Panc1 (cell line): ENCODE data around the gene CA10. TPM values are rescaled to one million over a fixed set of nuclear protein-coding genes. Genes with fewer than 3 reads are reported as not detected.

Experiments used
- ATAC-seq: fragments of 200-7000 bp; cut with Tn5 transposase; 2 replicates; pipeline ENCODE4 v1.9.1; 2020; ENCODE audit warnings: mild to moderate bottlenecking, moderate library complexity
- BruUV-seq: library from RNA; stranded (reverse); fragments of 400-500 nt; replicated peaks from 2 replicates; lab custom pipeline; 2021; lab: Mats Ljungman, UMichigan
- CTCF ChIA-PET: fragments of 300-600 bp; sonication (Branson Sonifier 250); formaldehyde crosslinking; loops from one replicate; lab custom pipeline; 2022; ENCODE audit warnings: antibody characterized with exemption; lab: Charles Lee
- POLR2A ChIA-PET: fragments of 300-600 bp; sonication (Branson Sonifier 250); formaldehyde crosslinking; loops from one replicate; lab custom pipeline; 2022; ENCODE audit warnings: antibody characterized with exemption; lab: Charles Lee
- DNase-seq: peaks from one replicate; pipeline ENCODE4 v3.0.0-alpha.2; 2010; ENCODE audit warnings: low read depth, low spot score
- H3K27ac ChIP-seq: 2 replicates; pipeline ENCODE4 v1.5.1; 2011; ENCODE audit warnings: mild to moderate bottlenecking, low read length, inconsistent platforms
- H3K27me3 ChIP-seq: fragments of 200-500 bp; sonication (Bioruptor generic); 2 replicates; pipeline ENCODE4 v1.6.0; 2014; ENCODE audit warnings: low read length, inconsistent platforms; ENCODE audit not compliant: control insufficient read depth, insufficient read depth
- H3K36me3 ChIP-seq: fragments of 200-500 bp; sonication (Bioruptor generic); 2 replicates; pipeline ENCODE4 v1.5.1; 2014; ENCODE audit warnings: inconsistent platforms, mild to moderate bottlenecking, low read length, moderate library complexity; ENCODE audit not compliant: control insufficient read depth, insufficient read depth
- H3K4me1 ChIP-seq: 2 replicates; pipeline ENCODE4 v1.5.1; 2011; ENCODE audit warnings: inconsistent platforms, mild to moderate bottlenecking, low read length, moderate library complexity; ENCODE audit not compliant: control insufficient read depth, insufficient read depth
- H3K4me3 ChIP-seq, 2 experiments: 2 replicates each; pipeline ENCODE4 v1.5.1; 2011 to 2012; ENCODE audit warnings: low read depth in 2 of 2, low read length in 2 of 2, mild to moderate bottlenecking in 2 of 2, inconsistent platforms in 1 of 2, moderate library complexity in 1 of 2
- H3K9me3 ChIP-seq: fragments of 200-500 bp; sonication (Bioruptor generic); 2 replicates; pipeline ENCODE4 v1.5.1; 2014; ENCODE audit warnings: low read depth, mild to moderate bottlenecking, inconsistent platforms, low read length, moderate library complexity; ENCODE audit not compliant: control insufficient read depth, insufficient read depth
- CTCF ChIP-seq: fragments of 450-650 bp; IDR thresholded peaks from 2 replicates; pipeline ENCODE4 v1.5.1; 2017; ENCODE audit warnings: mild to moderate bottlenecking
- POLR2AphosphoS5 ChIP-seq: IDR thresholded peaks from 2 replicates; pipeline ENCODE4 v1.6.1; 2012; ENCODE audit warnings: mild to moderate bottlenecking, low read depth, low read length, moderate library complexity
- REST ChIP-seq, 2 experiments: IDR thresholded peaks; 2 replicates each; pipeline ENCODE4 v1.6.1; 2011 to 2012; ENCODE audit warnings: low read depth in 2 of 2, control low read depth in 1 of 2, low read length in 1 of 2, mild to moderate bottlenecking in 1 of 2, moderate library complexity in 1 of 2; ENCODE audit not compliant: insufficient read depth in 1 of 2
- SIN3A ChIP-seq: IDR thresholded peaks from 2 replicates; pipeline ENCODE4 v1.6.1; 2012; ENCODE audit warnings: low read depth, mild to moderate bottlenecking, low read length, moderate library complexity, borderline replicate concordance; ENCODE audit not compliant: insufficient read depth
- TCF7L2 ChIP-seq: IDR thresholded peaks from 2 replicates; pipeline ENCODE4 v1.6.1; 2011; ENCODE audit warnings: mild to moderate bottlenecking, low read depth, low read length, inconsistent platforms
- in situ Hi-C: cut with HindIII; loops from 2 replicates; pipeline ENCODE4 v1.10.0; 2016; ENCODE audit warnings: low sequenced_read_pairs, low pct_unique_long_range_greater_than_20kb
- intact Hi-C: fragments of 100-400 bp; cut with micrococcal nuclease; formaldehyde crosslinking; loops from one replicate; pipeline ENCODE4 v1.10.0; 2022; ENCODE audit not compliant: unreplicated experiment
- total RNA-seq: library from RNA; stranded (reverse); gene quantifications from one replicate; pipeline ENCODE4 v1.2.1, GENCODE V29; 2021; ENCODE audit not compliant: unreplicated experiment

The CA10 gene
- total RNA-seq, 1 experiment from 2014 or later, result not detected

- Histone ChIP-seq H3K27me3 (no peaks in the 10 kb centered on the region), H3K9me3 (no peaks in the 10 kb centered on the region), H3K27ac (no peak overlapping the region), H3K4me1 (no peaks in the 10 kb centered on the region), H3K4me3 (no peak overlapping the region), H3K36me3 (no peaks in the 10 kb centered on the region)
- no peak for ATAC-seq
- TF ChIP-seq REST (IDR thresholded peaks at IDR 0.05; ENCODE audit: insufficient read depth in 1 of 2, low read depth in 2 of 2, low read length in 1 of 2) (no peak), CTCF (no peak), POLR2AphosphoS5 (no peak)
- in situ Hi-C loops (no loop called here), intact Hi-C loops (no loop called here)
- BruUV-seq, result no TSS peak
- DNase-seq, result no peak
- ChIA-PET POLR2A (no interaction called here), CTCF (interaction anchor here (0.6 kb wide), 1 partner anchor 9 kb away, joined by 3 read pairs; no protein-coding TSS in a partner anchor)
These were observed 977 bp upstream of the CA10 start for GRCh38 chr17:52159246-52160135.

DNA sequence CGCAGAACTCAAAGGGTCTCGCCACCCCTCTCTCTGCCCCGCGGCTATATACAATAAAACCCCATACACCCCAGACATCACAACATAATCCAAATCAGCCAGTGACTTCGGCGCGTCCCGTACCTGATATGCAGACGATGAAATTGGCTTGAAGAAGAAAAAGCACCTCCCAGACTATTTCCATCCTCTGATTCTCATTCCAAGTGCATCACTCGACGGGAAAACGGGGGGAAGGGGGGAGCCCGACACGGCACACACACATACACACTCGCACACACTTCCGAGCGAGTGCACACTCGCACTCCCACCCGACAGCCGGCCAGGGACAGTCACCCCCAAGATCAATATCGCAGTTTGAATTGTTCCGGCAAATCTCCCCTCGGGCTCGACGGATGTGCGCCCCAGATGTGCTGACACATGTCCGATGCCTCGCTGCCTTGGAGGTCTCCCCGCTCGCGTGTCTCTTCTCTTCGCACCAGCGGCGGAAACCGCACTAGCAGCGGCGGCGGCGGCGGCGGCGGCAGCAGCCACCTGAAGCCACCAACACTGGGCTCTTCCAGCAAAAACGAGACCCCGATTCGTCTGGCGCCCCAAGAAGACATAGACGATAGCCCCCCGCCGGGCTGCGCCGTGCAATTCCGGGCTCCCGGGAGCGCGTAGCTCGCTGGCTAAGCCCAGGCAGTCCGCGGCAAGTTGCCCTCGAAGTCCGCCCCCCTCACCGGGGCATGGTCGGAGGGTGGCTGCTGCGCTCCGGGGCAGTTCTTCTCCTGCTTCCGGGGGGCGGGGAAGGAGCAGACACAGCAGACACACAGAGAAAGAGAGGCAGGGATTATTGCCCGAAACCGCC, 688 bp downstream of the CA10 start:
- no peak for ATAC-seq

More for the DNA sequence above, 688 bp downstream of the CA10 start:
- no TSS peak for BruUV-seq
- no peak for DNase-seq
- intact Hi-C loops, result no loop called here
- H3K4me3 ChIP-seq, result no peak overlapping the region
- TF ChIP-seq POLR2AphosphoS5, result no peak
- no peak for TF ChIP-seq REST (IDR thresholded peaks at IDR 0.05; ENCODE audit: insufficient read depth in 1 of 2, low read depth in 2 of 2, low read length in 1 of 2)
- TF ChIP-seq TCF7L2, result no peak
- TF ChIP-seq SIN3A, result no peak
- TF ChIP-seq CTCF, result no peak
- ChIA-PET POLR2A (no interaction called here), CTCF (no interaction called here)
- H3K36me3 ChIP-seq, result no peaks in the 10 kb centered on the region
- H3K9me3 ChIP-seq, result 0 out of 2 replicates have a peak, but pooled peaks cover 4% of the 10 kb centered on the region
- no peaks in the 10 kb centered on the region for H3K4me1 ChIP-seq
- in situ Hi-C loops, result no loop called here
- no peaks in the 10 kb centered on the region for H3K27me3 ChIP-seq
- H3K27ac ChIP-seq, result no peak overlapping the region
